Gastroesophageal sphincter (tissue), 4 donors: ENCODE measurements around the gene AASDHPPT. TPM values are rescaled to one million over a fixed set of nuclear protein-coding genes. Genes with fewer than 3 reads are reported as not detected.
"Not testable (repeated sequence)": the region's sequence is repeated elsewhere in the genome, so short reads cannot be mapped to it uniquely, and the experiment has no call there.

ENCODE experiments used
- ATAC-seq: fragments of 150-250 bp; one replicate; pipeline ENCODE4 v1.9.1; 2016; ENCODE audit warnings: mild to moderate bottlenecking, moderate library complexity
- H3K27ac ChIP-seq, 4 donors: fragments of 200-600 bp; sonication (generic) in 3 of 4; 1 replicate in 3 of 4; 2 replicates in 1 of 4; pipeline ENCODE4 v1.5.1; 2016 to 2019
- H3K27me3 ChIP-seq: fragments of 200-600 bp; sonication (generic); one replicate; pipeline ENCODE4 v1.5.1; 2019
- H3K36me3 ChIP-seq, 2 donors: fragments of 200-600 bp; sonication (generic); one replicate each; pipeline ENCODE4 v1.5.1; 2019; ENCODE audit warnings: control low read depth in 1 of 2
- H3K4me1 ChIP-seq, 3 donors: fragments of 200-600 bp; sonication (generic); 1 replicate in 2 of 3; 2 replicates in 1 of 3; pipeline ENCODE4 v1.5.1; 2016 to 2019; ENCODE audit warnings: control low read depth in 2 of 3
- H3K4me3 ChIP-seq, 2 donors: fragments of 200-600 bp; sonication (generic); one replicate each; pipeline ENCODE4 v1.5.1; 2019; ENCODE audit warnings: mild to moderate bottlenecking in 1 of 2, moderate library complexity in 1 of 2
- H3K9me3 ChIP-seq, 3 donors: fragments of 200-600 bp; sonication (generic); one replicate each; pipeline ENCODE4 v1.5.1; 2017 to 2019; ENCODE audit warnings: control low read depth in 2 of 3
- CTCF ChIP-seq, 4 experiments: fragments of 200-600 bp in 2 of 4; fragments of 450-650 bp in 2 of 4; sonication (generic) in 1 of 4; IDR thresholded peaks; one replicate each; pipeline ENCODE4 v1.5.1; 2017 to 2019; ENCODE audit warnings: antibody characterized with exemption in 4 of 4, mild to moderate bottlenecking in 2 of 4, moderate library complexity in 2 of 4
- EP300 ChIP-seq: sonication (generic); formaldehyde crosslinking; IDR thresholded peaks from one replicate; pipeline ENCODE4 v1.6.1; 2017; ENCODE audit warnings: antibody characterized with exemption, mild to moderate bottlenecking
- POLR2A ChIP-seq, 2 donors: fragments of 450-650 bp; IDR thresholded peaks; one replicate each; pipeline ENCODE4 v1.6.1; 2017; ENCODE audit warnings: antibody characterized with exemption in 2 of 2, mild to moderate bottlenecking in 2 of 2, moderate library complexity in 1 of 2
- POLR2AphosphoS5 ChIP-seq: sonication (generic); formaldehyde crosslinking; IDR thresholded peaks from one replicate; pipeline ENCODE4 v1.6.1; 2017; ENCODE audit warnings: antibody characterized with exemption
- WGBS, 2 donors: methylation state at CpG; one replicate each; pipeline ENCODE4 v1.1.5; 2018; ENCODE audit warnings: low coverage in 1 of 2; 5-methylcytosine and 5-hydroxymethylcytosine counted together
- total RNA-seq, 4 donors: library from RNA; depleted of rRNA; stranded (reverse); fragments of >200 nt; gene quantifications; one replicate each; pipeline ENCODE4 v1.1.0, GENCODE V29; 2016

AASDHPPT gene
- total RNA-seq, 4 donors from 2014 or later = 24.6 to 27.6 (median 25.0) TPM

- H3K36me3 ChIP-seq = no peaks in the 10 kb centered on the region
- no peaks in the 10 kb centered on the region for H3K27me3 ChIP-seq
- H3K4me3 ChIP-seq = no peak overlapping the region
- H3K4me1 ChIP-seq = peaks cover 0 to 14% (median 0%) of the 10 kb centered on the region in 3 donors
- no peak overlapping the region for H3K27ac ChIP-seq
- no peaks in the 10 kb centered on the region for H3K9me3 ChIP-seq
- no peak for ATAC-seq
- TF ChIP-seq POLR2AphosphoS5 (no peak), CTCF (IDR thresholded peaks at IDR 0.05) (no peak), POLR2A (IDR thresholded peaks at IDR 0.05) (no peak), EP300 (no peak)
These were observed 33.9 kb upstream of the AASDHPPT start for GRCh38 chr11:106043540-106043939.

- Histone ChIP-seq H3K27me3 (no peaks in the 10 kb centered on the region), H3K36me3 (no peaks in the 10 kb centered on the region), H3K27ac (peak overlapping the region in 2 of 4 donors; percentile 8 to 64), H3K4me1 (peaks cover 0 to 14% (median 0%) of the 10 kb centered on the region in 3 donors), H3K9me3 (no peaks in the 10 kb centered on the region), H3K4me3 (no peak overlapping the region)
- no peak for TF ChIP-seq CTCF (IDR thresholded peaks at IDR 0.05)
- TF ChIP-seq POLR2AphosphoS5 = peak; percentile 15
- no peak for ATAC-seq
These were observed 29.8 kb upstream of the AASDHPPT start for GRCh38 chr11:106047631-106048030.

GRCh38 chr11:106049727-106050476 lies 27.6 kb upstream of the AASDHPPT start:
- TF ChIP-seq POLR2A (IDR thresholded peaks at IDR 0.05) (no peak), CTCF (IDR thresholded peaks at IDR 0.05) (no peak)
- H3K27me3 ChIP-seq = no peaks in the 10 kb centered on the region
- peaks cover 0 to 2% of the 10 kb centered on the region in 2 donors for H3K36me3 ChIP-seq
- H3K4me1 ChIP-seq = peaks cover 0 to 14% (median 0%) of the 10 kb centered on the region in 3 donors
- no peak overlapping the region for H3K27ac ChIP-seq
- no peaks in the 10 kb centered on the region for H3K9me3 ChIP-seq
- no peak for ATAC-seq
- 65 to 75% methylated on average over 5 of the region's 5 CpGs for WGBS, 2 donors
- no peak overlapping the region for H3K4me3 ChIP-seq

GRCh38 chr11:106051103-106051502 lies 26.4 kb upstream of the AASDHPPT start:
- H3K36me3 ChIP-seq = peaks cover 0 to 6% of the 10 kb centered on the region in 2 donors
- no peak overlapping the region for H3K27ac ChIP-seq
- peaks cover 0 to 14% (median 0%) of the 10 kb centered on the region in 3 donors for H3K4me1 ChIP-seq
- WGBS, 2 donors = 84 to 88% methylated on average over 2 of the region's 2 CpGs
- TF ChIP-seq EP300 (no peak), POLR2A (IDR thresholded peaks at IDR 0.05) (no peak), POLR2AphosphoS5 (no peak), CTCF (IDR thresholded peaks at IDR 0.05) (no peak)
- ATAC-seq = no peak
- H3K9me3 ChIP-seq = no peaks in the 10 kb centered on the region
- no peaks in the 10 kb centered on the region for H3K27me3 ChIP-seq
- no peak overlapping the region for H3K4me3 ChIP-seq

- WGBS, 2 donors = 96 to 100% methylated on average over 3 to 11 of the region's 14 CpGs
- not testable (repeated sequence) for H3K4me3 ChIP-seq, H3K4me1 ChIP-seq, H3K27ac ChIP-seq, ATAC-seq, H3K27me3 ChIP-seq, H3K9me3 ChIP-seq
- H3K36me3 ChIP-seq = peaks cover 0 to 28% of the 10 kb centered on the region in 2 donors
These were observed 19.1 kb upstream of the AASDHPPT start for GRCh38 chr11:106058377-106058776.
